IPS-18c (cell line): ENCODE data around the gene MYO3B.

Experiments
- H3K4me3 ChIP-seq: 2 replicates; pipeline ENCODE4 v1.7.0; 2013; ENCODE audit warnings: low read depth, mild to moderate bottlenecking, low read length, moderate library complexity; ENCODE audit not compliant: insufficient read depth
- H3K9me3 ChIP-seq: one replicate; pipeline ENCODE4 v1.6.1; 2013; ENCODE audit warnings: mild to moderate bottlenecking, low read length, moderate library complexity; ENCODE audit not compliant: control insufficient read depth, insufficient read depth

The MYO3B gene

DNA sequence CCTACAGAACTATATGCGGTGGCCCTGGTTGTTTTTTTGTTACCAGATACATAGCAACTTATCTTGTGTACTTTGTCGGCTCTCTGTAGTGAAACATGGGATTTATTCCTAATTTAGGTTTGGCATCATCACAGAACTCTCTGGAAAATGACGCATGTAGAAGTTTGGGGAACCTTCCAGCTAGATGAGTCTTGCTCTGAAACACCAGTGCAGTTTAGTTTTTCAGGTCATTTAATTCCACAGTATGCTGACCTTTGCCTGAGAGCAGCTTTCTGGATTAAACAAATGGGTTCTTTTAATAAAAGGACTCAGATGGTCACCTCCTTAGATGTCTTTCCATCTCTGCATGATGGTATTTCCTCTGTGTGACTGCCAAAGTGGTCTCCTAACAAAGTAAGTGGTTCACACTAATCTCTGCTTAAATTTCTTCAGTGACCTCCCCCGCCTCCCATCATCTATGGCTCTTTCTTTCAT lies 39.9 kb downstream of the MYO3B start:
- H3K4me3 ChIP-seq, result no peak overlapping the region
- H3K9me3 ChIP-seq, result no peaks in the 10 kb centered on the region

DNA sequence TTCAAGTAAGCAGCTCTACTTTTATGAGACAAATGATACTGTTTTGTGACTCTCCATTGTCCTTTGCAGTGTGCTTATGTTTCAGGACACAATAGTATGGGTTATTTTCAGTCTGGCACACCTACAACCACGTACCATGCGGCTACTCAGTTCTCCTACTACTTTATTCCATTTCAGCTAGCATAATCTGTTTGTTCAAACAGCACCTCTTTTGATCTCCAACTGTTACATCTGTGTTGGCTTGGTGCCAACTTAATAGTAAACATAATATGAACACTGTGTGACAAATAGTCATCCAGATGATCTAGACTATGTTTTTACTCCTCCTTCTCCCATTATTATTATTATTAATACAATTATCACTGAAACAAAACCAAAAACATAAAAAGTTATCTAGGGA lies 40.5 kb downstream of the MYO3B start:
- no peak overlapping the region for H3K4me3 ChIP-seq
- H3K9me3 ChIP-seq, result no peaks in the 10 kb centered on the region

DNA sequence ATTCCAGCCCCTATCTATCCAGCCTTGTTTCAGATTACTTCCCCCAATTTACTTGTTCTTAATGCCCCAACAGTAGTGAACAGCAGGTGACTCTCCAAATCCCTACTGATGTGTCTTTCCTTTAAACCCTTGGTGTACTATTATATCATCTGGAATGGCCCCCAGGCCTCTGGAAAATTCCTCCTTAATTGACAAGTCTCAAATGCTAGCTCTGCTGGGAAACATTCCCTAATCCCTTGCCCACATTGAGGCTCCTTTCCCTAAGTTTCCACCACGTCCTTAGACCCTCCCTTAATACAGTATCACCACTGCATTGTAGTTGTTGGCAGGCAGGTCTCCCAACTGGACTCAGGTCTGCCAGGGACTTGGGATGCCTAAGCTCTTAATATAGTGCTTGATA lies 41.0 kb downstream of the MYO3B start:
- Histone ChIP-seq H3K9me3 (no peaks in the 10 kb centered on the region), H3K4me3 (no peak overlapping the region)

DNA sequence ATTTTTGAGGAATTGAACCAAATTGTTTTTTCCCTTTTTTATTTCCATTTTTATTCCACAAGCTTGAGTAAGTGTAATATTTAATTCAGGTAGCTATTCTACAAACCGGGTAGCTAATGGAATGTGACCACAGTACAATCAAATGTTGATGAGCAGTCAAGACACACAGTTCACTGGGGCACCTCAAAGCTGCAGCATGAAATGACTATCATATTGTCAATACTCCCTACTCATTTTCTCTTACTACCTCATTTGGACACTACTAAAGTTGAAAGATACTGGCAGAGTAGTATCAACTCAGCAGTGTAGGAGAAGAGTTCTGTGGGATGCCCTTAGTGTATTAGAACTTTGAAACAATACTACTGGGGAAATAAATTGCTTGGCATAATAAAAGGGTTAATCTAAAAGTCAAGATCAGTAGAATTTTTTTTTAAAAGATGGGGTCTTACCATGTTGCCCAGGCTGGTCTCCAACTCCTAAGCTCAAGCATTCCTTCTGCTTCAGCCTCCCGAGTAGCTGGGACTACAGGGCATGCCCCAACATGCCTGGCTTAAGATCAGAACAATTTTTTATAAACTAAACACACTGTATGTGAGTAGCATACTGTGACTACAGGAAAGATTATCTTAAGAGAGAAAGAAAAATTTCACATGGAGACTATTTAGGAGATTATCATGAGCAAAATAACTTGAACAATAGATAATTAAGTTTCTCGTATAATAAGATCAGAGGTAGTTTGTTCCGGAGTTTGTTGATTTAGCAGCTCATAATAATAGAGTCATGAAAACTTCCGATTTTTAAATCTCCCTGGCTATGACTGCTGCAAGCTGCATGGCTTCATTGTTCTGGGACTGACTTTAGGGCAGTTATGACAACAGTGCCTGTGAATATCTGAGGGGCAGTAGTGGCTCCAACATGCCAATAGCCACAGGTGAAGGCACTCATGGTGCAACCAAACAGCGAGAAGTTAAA lies 43.7 kb downstream of the MYO3B start:
- Histone ChIP-seq H3K9me3 (no peaks in the 10 kb centered on the region), H3K4me3 (no peak overlapping the region)

DNA sequence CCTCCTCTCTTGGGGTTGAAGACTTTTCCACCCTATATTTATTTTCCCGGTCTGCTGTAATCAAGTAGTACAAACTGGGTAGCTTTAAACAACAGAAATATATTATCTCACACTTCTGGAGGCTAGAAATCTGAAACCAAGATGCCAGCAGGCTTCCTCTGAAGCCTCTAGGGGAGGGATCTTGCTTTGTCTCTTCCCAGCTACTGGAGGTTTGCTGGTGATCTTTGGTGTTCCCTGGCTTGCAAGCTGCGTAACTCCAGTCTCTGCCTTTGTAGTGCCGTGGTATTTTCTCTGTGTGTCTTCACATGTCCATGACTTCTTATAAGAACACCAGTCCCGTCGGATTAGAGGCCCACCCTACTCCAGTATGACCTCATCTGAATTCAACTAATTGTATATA lies 44.4 kb downstream of the MYO3B start:
- no peaks in the 10 kb centered on the region for H3K9me3 ChIP-seq
- no peak overlapping the region for H3K4me3 ChIP-seq

DNA sequence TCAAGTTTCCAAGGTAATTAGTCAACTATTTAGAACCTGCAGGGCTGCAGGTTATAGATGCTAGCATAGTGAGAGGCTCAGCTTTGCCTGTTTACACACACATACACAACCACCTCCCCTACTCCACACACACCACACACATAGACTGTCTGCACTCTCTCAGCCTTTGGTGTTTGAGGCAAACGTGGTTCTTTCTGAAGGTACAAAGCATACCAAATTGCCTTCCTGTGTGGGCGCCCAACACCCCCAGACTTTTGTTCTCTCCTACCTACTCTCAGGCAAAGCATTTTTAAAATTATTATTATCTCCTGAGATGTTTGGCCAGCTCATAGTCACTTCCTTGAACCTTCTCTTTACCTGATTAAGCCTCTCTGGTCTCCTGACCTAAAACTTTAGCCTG lies 44.9 kb downstream of the MYO3B start:
- Histone ChIP-seq H3K4me3 (no peak overlapping the region), H3K9me3 (no peaks in the 10 kb centered on the region)

DNA sequence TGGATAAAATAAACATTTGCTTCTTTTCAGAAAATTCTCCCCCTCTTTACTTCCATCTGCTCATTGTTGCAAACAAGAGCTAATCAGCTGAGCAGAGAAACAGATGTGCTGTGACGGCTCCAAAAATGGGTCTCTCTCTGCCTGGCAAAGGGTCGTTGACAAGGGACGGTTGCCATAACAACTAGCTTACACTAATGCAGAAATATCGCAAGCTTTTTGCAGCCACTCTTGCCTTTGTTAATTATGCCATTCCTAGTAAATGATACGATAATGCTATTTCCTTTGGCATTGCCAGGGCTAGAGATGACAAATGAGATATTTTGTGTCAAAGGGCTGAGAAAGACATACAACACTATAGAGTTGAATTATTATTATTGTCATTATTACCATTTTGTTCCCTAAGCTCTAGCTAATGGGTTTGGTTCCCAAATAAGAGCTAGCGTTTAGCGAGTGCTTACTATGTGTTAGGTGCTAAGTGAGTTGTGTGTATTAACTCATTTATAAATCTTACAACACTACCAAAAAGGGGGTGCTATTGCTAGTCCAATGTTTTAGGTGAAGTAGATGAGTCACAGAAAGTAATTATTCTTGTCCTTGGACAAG lies 46.8 kb downstream of the MYO3B start:
- H3K4me3 ChIP-seq, result no peak overlapping the region
- H3K9me3 ChIP-seq, result no peaks in the 10 kb centered on the region

DNA sequence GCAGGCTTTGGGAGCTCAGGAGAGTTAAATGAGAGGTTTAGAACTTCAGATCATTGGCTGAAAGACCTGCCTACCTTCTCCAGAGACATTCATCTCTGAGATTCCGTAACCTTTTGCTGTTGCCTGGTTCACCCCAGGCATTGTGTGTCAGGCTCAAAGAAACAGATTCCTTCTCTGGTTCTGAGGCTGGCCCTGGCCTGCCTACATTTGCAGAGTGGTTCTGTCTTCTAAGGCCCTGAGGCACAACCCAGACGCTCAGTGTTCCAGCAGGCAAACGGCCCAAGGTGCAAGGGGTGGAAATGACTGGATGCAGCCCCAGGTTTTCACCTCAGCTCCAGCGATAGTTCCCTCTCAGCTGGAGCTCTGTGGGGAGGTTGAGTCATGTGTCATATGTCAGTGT lies 48.3 kb downstream of the MYO3B start:
- Histone ChIP-seq H3K9me3 (no peaks in the 10 kb centered on the region), H3K4me3 (no peak overlapping the region)

DNA sequence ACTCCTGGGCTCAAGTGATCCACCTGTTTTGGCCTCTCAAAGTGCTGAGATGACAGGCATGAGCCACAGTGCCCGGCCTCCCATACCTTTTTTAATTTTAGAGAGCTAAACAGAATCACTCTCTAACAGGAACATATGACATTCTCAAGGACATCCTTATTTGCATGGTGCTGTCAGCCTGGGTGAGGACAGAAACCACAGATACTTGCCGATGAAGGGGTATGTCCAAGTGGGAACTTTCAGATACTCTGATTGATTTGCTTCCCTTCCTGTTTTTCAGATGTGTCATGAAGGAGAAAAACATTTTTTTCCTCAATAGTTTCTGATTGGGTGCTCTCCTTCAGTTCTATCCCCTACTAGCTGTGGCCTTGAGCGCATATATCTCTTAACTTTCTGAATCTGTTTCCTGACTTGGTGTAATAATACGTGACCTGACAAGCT lies 49.6 kb downstream of the MYO3B start:
- Histone ChIP-seq H3K4me3 (no peak overlapping the region), H3K9me3 (no peaks in the 10 kb centered on the region)

DNA sequence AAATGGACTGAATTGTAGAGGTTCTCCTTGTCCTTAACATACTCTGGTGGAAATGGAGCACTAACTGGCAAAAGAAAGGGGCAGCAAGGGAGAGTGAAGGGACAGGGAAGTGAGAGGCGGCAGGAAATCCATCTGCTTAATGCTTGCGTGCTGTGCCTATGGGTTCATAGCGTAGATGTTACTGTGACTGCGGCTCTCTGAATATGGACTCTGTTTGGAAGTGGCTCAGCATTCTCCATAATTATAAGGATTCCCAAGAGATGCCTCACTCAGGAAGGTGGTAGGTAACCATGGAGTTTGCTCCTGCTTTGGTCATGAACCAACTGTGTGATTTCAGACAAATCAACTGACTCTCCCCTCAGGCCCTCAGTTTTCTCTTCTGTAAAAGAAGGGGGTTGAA lies 50.0 kb downstream of the MYO3B start:
- Histone ChIP-seq H3K4me3 (no peak overlapping the region), H3K9me3 (no peaks in the 10 kb centered on the region)

DNA sequence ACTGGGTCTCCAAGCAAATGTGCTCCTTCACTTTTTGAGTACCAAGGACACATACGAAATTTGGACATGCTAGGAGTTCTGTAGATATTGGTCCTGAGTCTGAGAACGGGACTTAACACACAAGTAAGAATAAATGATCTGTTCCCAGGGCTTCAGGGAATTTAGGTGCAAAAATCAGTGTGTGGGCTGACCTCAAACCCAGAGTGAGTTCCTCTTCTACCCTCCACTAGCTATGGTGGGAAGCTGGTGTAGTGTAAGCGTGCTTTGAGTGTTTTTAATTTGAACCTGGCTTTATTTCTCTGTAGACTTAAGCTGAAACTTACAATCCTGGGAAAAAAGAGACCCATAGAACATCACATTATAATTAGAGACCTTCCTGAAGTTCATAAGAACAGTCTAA lies 50.5 kb downstream of the MYO3B start:
- Histone ChIP-seq H3K9me3 (no peaks in the 10 kb centered on the region), H3K4me3 (no peak overlapping the region)

DNA sequence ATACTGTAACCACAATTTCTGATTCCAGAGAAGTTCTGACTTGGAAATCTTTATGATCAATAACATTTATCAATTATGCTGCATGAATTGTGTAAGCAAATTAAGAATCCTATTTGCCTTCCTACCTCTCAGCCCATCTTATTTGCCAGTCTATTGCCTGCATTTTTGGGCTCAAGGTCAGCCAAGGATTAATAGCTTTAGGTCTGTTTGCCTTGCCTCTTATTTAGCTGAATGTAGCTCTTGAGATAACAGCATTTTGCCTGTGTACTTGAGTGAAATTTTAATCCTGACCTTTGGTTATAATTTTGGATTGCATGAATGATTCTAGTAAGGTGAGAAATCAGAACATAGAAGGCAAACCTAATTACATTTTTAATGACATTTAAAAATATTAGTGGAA lies 51.2 kb downstream of the MYO3B start:
- H3K4me3 ChIP-seq, result no peak overlapping the region
- no peaks in the 10 kb centered on the region for H3K9me3 ChIP-seq

DNA sequence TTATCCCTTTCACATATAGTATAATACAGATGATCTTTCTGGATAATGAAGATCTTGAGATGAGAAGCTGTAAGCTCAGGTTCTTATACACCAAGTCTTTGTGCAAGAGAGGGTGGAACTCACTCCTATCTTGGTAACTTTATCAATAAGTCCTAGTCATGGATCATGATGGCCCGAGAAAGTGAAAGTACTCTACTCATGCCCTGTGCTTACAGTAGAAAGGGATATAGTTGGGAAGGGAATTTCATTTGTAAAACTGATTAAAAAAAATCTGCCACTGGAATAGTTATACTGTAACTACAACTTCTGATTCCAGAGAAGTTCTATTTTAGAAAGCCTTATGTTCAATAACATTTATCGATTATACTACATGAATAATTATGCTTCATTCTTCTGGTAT lies 51.8 kb downstream of the MYO3B start:
- Histone ChIP-seq H3K4me3 (no peak overlapping the region), H3K9me3 (no peaks in the 10 kb centered on the region)

DNA sequence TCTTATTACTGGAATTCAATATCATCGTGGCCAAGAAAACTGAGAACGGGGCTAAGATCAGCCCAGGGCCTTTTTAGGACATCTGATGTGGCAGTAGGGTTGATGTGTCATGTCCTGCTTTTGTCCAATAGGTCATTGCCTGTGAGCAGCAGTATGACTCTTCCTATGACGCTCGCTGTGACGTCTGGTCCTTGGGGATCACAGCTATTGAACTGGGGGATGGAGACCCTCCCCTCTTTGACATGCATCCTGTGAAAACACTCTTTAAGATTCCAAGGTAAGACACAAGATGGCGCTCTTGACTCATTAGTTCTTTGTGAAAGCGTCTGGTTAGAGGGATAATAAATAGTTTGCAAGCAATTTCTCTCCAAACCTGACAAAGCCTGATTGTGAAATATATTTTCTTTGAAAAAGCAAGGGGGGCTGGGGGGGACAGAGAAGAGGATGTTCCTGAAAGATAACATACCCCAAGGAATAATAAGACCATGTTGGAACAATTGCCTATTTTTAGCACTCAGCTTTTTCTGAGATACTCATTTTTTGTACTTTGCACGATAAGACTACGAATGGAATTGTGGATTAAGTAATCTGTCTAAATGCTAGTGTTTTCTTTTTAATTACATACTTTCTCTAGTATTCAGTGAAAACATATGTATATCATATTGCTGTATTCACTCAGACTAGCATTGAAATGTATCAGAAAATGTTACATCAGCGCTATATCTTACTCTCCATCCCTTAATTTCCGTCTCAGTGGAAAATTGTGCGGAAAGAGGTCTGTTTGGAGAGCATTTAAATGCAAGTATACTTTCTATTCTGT lies 58.1 kb downstream of the MYO3B start:
- Histone ChIP-seq H3K9me3 (no peaks in the 10 kb centered on the region), H3K4me3 (no peak overlapping the region)

DNA sequence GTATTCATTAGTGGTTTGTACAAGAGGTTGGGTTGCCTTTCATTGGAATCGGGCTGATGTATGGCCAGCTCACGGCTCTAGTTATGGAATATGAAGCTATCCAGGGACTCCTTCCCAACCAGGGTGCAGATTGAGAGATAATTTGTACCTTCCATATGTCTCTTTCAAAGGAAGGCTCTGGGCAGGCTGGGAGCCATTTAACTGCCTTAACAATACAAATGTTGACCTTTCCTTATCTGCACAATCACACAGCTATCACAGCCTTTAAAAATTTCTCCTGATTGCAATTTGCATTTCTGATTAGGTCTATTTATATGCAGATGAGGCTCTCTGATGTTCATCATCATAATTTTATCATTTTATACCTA lies 58.7 kb downstream of the MYO3B start:
- Histone ChIP-seq H3K9me3 (no peaks in the 10 kb centered on the region), H3K4me3 (no peak overlapping the region)

DNA sequence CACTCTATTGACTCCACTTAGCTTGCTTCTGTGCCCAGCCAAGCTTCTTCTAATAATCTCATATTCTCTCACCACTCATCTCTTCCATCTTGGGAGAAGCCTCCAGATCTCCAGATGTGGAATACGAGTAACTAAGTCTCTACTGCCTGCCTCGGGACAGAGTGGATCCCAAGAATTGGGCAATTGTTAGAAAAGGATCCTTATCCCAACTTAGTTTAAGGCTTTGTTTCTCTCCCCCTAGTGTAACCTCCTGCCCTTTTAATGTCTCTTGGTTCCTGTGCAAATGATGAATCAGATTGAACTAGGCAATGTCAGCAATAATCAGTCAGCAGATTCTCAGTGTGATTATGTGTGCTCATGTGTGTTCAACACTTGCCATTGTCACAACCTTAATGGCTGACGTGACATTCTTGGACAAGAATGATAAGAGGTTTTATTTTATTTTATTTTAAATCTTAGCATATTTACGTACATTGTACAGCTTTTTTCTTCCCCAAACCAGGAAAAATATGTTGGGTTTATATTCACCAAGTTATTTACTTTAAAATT lies 59.7 kb downstream of the MYO3B start:
- Histone ChIP-seq H3K4me3 (no peak overlapping the region), H3K9me3 (no peaks in the 10 kb centered on the region)

DNA sequence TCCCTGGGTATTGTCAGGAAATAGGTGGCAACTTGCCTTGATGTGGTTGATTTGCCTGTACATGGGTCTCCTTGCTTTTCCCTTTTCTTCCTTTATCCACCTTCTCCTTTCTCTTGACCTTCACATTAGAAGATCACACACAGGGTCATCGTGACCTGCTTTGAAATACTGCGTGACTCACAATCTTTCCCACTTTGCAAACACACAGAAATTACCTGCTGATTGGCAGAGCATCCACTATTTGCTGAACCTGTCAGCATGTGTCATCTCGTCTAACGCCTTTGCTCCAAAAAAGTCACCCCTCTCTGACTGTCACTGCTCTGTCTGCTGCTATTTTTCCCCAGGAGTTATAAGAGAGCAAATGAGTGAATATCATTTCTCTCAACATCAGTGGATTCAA lies 60.8 kb downstream of the MYO3B start:
- H3K4me3 ChIP-seq, result no peak overlapping the region
- H3K9me3 ChIP-seq, result no peaks in the 10 kb centered on the region
